Lower leg skin (tissue), 3 donors: ENCODE results near the gene SMARCE1.

Experiments
- CTCF ChIP-seq, 3 donors: fragments of 450-650 bp; IDR thresholded peaks; one replicate each; pipeline ENCODE4 v1.5.1; 2016; ENCODE audit warnings: antibody characterized with exemption in 3 of 3, mild to moderate bottlenecking in 3 of 3, moderate library complexity in 2 of 3
- POLR2A ChIP-seq, 2 donors: fragments of 450-650 bp; IDR thresholded peaks; one replicate each; pipeline ENCODE4 v1.6.1; 2016 to 2017; ENCODE audit warnings: antibody characterized with exemption in 2 of 2, mild to moderate bottlenecking in 1 of 2, moderate library complexity in 1 of 2

- no peak for TF ChIP-seq CTCF (IDR thresholded peaks at IDR 0.05)
- no peak for TF ChIP-seq POLR2A (IDR thresholded peaks at IDR 0.05)
Measured at GRCh38 chr17:40621578-40621977, 26.0 kb downstream of the SMARCE1 start.
